Urinary bladder (tissue), 4 donors: ENCODE results near the gene PILRA. TPM values are rescaled to one million over a fixed set of nuclear protein-coding genes. Genes with fewer than 3 reads are reported as not detected.
A peak's percentile ranks its signal among the peaks of the same experiment; 100 is the strongest.

Experiments used
- DNase-seq: peaks from one replicate; pipeline ENCODE4 v3.0.0-alpha.2; 2015; ENCODE audit errors: extremely low spot score
- H3K27ac ChIP-seq: one replicate; pipeline ENCODE4 v1.5.1; 2013; ENCODE audit warnings: low read depth, mild to moderate bottlenecking, moderate library complexity
- H3K36me3 ChIP-seq: one replicate; pipeline ENCODE4 v1.6.1; 2013; ENCODE audit warnings: mild to moderate bottlenecking, moderate library complexity; ENCODE audit not compliant: insufficient read depth
- H3K4me1 ChIP-seq: one replicate; pipeline ENCODE4 v1.6.1; 2013; ENCODE audit warnings: mild to moderate bottlenecking, moderate library complexity; ENCODE audit not compliant: insufficient read depth
- H3K4me3 ChIP-seq: one replicate; pipeline ENCODE4 v1.5.1; 2013; ENCODE audit warnings: low read depth, low read length
- WGBS: extraction: QIAGEN DNeasy Blood & Tissue Kit; methylation state at CpG from one replicate; pipeline ENCODE4 v1.1.7; 2013; 5-methylcytosine and 5-hydroxymethylcytosine counted together
- polyA plus RNA-seq: library from polyadenylated mRNA; stranded (reverse); fragments of 200-250 nt; gene quantifications from one replicate; pipeline ENCODE4 v1.2.3, GENCODE V29; 2013
- total RNA-seq: library from RNA; depleted of rRNA; stranded (reverse); fragments of >200 nt; gene quantifications from one replicate; pipeline ENCODE4 v1.2.3, GENCODE V29; 2014
- donor health status: healthy with polysubstance abuse.
- donor health status: healthy.

PILRA gene
- total and polyA plus RNA-seq, 2 donors = 2.2 to 27.8 TPM

DNA sequence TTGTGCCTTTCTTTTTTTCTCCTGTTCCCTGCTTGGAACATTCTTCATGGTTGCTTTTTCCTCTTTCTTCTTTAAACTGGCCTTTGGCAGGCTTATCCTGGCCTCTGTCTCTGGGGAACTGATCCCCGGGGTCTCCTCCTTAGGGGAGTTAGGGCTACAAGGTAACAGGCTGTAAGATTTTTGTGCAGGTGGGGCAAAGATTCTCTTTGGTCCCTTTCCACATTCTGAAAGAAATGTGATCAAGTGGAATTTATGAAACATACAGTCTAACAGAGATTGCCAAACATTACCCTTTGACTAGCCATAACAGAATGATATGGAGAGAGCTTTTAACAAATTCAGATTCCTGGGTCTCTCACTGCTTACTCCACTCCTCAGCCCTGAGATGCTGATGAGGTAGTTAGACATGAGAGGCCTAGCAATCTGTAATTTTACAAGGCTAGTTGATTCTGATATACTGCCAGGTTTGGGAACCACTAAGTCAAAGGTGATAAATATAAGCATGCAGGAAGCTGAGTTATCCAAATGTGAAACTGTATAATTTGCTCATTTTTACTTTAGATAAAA lies 46.5 kb downstream of the PILRA start:
- WGBS = 56% methylated on average over 1 of the region's 1 CpG
- DNase-seq = no peak
- Histone ChIP-seq H3K4me3 (no peak overlapping the region), H3K27ac (no peak overlapping the region), H3K4me1 (no peaks in the 10 kb centered on the region), H3K36me3 (no peaks in the 10 kb centered on the region)

DNA sequence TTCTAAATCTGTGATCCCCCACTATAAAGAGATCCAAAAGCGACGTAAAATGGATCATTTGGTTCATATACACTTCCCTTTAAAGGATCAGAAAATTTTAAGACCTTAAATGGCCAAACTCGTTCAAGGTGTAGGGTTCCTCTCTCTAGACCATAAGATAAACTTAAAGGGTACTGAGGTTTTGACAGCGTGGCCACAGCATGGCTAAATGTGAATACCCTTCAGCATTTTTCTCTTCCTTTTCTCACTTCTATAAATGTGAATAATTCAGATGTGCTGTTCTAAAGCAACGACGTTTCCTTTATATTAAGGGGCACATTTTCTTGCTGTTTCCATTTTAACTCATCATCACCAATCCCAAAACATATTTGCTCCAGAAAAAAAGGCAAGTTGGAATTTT lies 50.0 kb downstream of the PILRA start:
- no peaks in the 10 kb centered on the region for H3K36me3 ChIP-seq
- H3K27ac ChIP-seq = no peak overlapping the region
- H3K4me1 ChIP-seq = no peaks in the 10 kb centered on the region
- DNase-seq = no peak
- WGBS = 78% methylated on average over 6 of the region's 6 CpGs
- no peak overlapping the region for H3K4me3 ChIP-seq

DNA sequence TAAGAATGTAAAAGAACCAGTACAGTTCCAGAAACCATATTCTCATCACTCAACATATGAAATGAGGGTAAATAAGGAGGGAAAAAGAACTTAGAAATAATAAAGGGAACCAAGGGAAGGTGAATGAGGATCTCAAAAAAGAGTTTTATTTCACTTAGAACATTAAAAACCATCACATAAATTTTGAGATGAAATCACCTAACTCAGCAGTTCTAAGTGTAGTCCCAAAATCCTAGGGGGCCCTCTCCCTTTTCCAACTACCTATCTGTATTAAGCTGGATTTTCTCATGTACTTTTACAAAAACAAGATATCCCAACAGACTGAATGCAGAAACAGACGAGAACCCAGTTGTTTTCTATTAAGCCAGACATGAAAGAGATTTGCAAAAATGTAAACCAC lies 52.1 kb downstream of the PILRA start:
- DNase-seq = no peak
- no peaks in the 10 kb centered on the region for H3K4me1 ChIP-seq
- 19% methylated on average over 1 of the region's 1 CpG for WGBS
- no peaks in the 10 kb centered on the region for H3K36me3 ChIP-seq
- no peak overlapping the region for H3K4me3 ChIP-seq
- no peak overlapping the region for H3K27ac ChIP-seq

DNA sequence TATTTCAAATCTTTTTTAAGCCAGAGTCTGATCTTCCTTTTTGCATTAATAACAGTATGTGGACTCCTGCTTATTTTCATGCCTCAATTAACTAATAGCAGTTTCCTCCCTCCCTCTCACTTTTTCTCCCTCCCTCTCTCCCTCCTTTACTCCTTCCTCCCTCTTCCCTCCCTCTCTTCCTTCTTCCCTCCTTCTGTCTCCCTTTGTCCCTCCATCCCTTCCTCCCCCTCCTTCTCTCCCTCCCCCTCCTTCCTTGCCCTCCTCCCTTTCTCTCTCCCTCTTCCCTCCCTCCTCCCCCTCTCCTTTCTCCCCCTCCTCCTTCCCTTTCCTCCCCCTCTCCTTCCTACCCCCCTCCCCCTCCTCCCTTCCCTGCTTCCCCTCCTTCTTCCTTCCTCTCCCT lies 53.2 kb downstream of the PILRA start:
- Histone ChIP-seq H3K36me3 (no peaks in the 10 kb centered on the region), H3K4me3 (no peak overlapping the region), H3K4me1 (no peaks in the 10 kb centered on the region), H3K27ac (no peak overlapping the region)
- DNase-seq = no peak

DNA sequence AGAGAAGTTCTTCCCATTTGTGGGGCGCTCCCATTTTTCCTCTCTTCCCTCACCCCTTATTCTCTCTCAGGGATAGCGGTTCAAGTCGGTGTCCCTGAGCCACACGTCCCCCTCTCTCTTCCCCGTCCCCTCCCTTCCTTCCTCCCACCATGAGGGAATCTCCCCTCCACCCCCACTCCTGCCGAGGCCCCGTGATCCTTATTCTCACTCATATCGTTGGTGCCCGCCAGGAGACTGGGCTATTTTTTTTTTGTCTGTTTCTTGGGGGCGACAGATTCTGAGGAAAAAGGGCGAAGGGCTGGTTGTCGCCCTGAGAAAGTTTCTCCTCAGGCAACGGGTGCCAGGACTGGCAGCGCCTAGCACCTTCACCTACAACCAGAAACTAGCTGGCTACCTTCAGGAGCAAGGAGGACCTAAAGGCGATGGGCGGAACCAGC lies 54.5 kb downstream of the PILRA start:
- DNase-seq = no peak
- H3K4me1 ChIP-seq = no peaks in the 10 kb centered on the region
- no peak overlapping the region for H3K27ac ChIP-seq
- H3K36me3 ChIP-seq = no peaks in the 10 kb centered on the region
- no peak overlapping the region for H3K4me3 ChIP-seq
- WGBS = 46% methylated on average over 16 of the region's 16 CpGs

DNA sequence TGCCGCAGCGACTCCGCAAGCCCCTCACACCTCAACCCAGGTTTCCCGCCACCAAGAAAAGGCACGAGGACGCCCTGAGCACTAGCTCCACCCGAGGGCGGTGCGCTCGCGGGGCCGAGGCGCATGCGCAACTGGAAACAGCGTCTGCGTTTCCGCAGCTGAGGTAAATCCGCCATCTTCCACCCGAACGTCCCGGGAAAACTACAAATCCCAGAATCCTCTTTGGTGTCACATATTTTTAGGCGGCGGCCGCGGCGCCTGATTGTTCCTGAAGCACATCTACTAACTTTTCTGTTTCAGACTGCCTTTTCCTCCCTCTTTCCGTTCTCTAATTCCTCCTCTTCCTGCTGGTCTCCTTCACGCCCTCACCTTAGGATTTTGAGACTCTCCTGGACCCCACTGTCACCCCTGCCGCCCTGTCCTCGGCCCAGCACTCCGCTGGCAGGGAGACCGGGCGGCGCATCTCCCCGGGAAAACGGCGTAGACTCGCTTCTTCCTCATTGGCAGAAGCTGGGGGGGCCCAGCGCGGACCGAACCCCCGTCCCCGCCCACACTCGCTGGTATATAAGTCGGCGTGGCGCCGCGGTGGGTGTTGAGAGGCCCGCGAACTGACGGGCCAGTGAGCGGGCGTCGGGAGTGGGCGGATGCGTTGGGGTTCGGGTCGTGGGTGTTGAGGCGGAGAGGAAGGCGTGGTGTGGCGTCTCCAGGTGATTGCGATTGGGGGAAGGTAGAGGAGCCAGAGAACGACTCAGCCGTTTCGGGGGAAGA lies 55.1 kb downstream of the PILRA start, which contains the start of gene ZCWPW1:
ZCWPW1 (minus strand) TSS at position 505 of the 768 bp plus-strand sequence. CDS start 8,054 bp downstream, outside the sequence.
- Histone ChIP-seq H3K4me1 (no peaks in the 10 kb centered on the region), H3K36me3 (no peaks in the 10 kb centered on the region), H3K4me3 (peak within 1 kb of the TSS; percentile 79), H3K27ac (peak within 1 kb of the TSS; percentile 99)
- DNase-seq = peak; percentile 94
- under 1% methylated on average over 66 of the region's 66 CpGs for WGBS

DNA sequence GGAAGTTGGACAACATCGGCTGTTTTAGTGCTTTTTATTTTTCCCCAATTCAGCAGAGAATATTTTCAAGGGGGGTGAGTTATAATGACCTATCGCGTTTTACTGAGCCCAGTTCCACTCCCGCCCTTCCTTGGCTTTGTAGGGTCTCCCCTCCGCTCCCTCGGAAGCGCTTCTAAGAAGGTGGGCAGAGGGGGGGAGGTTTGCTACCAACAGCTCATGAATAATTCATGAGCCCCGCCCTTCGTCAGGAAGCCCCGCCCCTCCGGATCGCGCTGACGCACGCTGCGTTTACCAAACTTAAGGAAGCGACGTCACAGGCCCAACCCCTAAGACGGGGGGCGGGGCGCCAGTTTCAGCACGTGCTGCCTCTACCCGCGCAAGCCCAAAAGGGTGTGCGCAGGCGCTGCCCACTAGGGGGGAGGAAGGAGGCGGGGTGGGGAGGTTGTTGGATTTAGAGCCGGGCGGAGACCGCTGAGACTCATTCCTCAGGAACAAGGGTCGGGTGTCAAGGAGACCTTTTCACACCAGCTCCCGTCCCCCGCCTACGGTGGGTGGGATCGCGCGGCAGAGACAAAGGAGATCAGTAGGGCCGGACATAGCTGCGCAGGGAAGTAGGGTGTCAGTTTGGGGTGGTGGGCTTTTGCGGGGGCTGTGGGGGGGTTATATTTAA lies 55.8 kb downstream of the PILRA start:
- under 1% methylated on average over 40 of the region's 40 CpGs for WGBS
- peak overlapping the region; percentile 79 for H3K4me3 ChIP-seq
- H3K4me1 ChIP-seq = no peaks in the 10 kb centered on the region
- H3K36me3 ChIP-seq = no peaks in the 10 kb centered on the region
- DNase-seq = peak; percentile 99
- peak overlapping the region; percentile 99 for H3K27ac ChIP-seq

DNA sequence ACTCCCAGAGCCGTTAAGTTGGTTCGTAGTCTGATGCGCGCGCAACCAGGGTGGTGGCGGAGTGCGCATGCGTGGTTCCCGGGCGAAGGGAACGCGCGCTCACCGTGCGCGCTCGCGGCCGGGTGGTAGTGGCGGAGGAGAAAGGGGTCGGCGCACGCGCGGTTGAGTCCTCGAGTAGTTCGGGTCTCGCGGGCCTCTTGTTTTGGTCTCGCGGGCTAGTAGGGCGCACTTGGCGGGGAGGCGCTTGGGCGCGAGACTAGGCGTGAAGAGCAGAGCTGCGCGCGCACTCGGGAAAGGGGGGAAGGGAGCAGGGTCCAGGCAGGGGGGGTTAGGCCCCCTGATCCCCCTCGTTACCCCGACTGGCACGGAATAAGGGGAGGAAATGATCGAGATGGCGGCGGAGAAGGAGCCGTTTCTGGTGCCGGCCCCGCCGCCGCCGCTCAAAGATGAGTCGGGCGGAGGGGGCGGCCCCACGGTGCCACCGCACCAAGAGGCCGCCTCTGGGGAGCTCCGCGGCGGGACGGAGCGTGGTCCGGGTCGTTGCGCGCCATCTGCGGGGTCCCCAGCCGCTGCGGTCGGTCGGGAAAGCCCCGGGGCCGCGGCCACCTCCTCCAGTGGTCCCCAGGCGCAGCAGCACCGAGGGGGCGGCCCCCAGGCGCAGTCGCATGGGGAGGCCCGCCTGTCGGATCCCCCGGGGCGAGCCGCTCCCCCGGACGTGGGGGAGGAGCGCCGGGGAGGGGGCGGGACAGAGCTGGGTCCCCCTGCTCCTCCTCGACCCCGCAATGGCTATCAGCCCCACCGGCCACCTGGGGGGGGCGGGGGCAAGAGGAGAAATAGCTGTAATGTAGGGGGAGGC lies 56.6 kb downstream of the PILRA start, which contains the start of gene MEPCE:
MEPCE (plus strand) TSS at position 195 of the 856 bp plus-strand sequence; CDS start at position 383, 188 bp downstream.
- WGBS = under 1% methylated on average over 95 of the region's 95 CpGs
- DNase-seq = peak; percentile 94
- Histone ChIP-seq H3K36me3 (no peaks in the 10 kb centered on the region), H3K4me1 (no peaks in the 10 kb centered on the region), H3K27ac (peak within 1 kb of the TSS; percentile 99), H3K4me3 (peak within 1 kb of the TSS; percentile 79)

DNA sequence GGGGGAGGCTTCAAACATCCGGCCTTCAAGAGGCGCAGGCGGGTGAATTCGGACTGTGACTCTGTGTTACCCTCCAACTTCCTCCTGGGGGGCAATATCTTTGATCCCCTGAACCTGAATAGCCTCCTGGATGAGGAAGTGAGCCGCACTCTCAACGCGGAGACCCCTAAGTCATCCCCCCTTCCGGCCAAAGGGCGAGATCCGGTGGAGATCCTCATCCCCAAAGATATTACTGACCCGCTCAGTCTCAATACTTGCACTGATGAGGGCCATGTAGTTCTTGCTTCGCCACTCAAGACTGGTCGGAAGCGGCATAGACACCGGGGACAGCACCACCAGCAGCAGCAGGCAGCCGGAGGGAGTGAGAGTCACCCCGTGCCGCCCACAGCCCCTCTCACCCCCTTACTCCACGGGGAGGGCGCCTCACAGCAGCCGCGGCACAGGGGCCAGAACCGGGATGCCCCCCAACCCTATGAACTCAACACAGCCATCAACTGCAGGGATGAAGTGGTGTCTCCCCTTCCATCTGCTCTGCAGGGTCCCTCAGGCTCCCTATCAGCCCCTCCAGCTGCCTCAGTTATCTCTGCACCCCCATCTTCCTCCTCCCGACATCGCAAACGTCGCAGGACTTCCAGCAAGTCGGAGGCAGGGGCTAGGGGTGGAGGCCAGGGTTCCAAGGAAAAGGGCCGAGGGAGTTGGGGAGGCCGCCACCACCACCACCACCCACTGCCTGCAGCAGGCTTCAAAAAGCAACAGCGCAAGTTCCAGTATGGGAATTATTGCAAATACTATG lies 57.4 kb downstream of the PILRA start:
- DNase-seq = no peak
- H3K4me1 ChIP-seq = no peaks in the 10 kb centered on the region
- WGBS = 19% methylated on average over 31 of the region's 31 CpGs

DNA sequence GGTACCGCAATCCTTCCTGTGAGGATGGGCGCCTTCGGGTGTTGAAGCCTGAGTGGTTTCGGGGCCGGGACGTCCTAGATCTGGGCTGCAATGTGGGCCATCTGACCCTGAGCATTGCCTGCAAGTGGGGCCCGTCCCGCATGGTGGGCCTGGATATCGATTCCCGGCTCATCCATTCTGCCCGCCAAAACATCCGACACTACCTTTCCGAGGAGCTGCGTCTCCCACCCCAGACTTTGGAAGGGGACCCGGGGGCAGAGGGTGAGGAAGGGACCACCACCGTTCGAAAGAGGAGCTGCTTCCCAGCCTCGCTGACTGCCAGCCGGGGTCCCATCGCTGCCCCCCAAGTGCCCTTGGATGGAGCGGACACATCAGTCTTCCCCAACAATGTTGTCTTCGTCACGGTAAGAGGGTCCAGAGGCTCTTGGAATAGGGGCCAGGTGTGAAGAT lies 58.0 kb downstream of the PILRA start:
- no peak for DNase-seq
- no peak overlapping the region for H3K4me3 ChIP-seq
- no peaks in the 10 kb centered on the region for H3K4me1 ChIP-seq
- 88% methylated on average over 23 of the region's 23 CpGs for WGBS
- no peak overlapping the region for H3K27ac ChIP-seq
- no peaks in the 10 kb centered on the region for H3K36me3 ChIP-seq

More for the DNA sequence above, 57.4 kb downstream of the PILRA start:
- Histone ChIP-seq H3K27ac (peak overlapping the region; percentile 99), H3K36me3 (no peaks in the 10 kb centered on the region), H3K4me3 (peak overlapping the region; percentile 79)

DNA sequence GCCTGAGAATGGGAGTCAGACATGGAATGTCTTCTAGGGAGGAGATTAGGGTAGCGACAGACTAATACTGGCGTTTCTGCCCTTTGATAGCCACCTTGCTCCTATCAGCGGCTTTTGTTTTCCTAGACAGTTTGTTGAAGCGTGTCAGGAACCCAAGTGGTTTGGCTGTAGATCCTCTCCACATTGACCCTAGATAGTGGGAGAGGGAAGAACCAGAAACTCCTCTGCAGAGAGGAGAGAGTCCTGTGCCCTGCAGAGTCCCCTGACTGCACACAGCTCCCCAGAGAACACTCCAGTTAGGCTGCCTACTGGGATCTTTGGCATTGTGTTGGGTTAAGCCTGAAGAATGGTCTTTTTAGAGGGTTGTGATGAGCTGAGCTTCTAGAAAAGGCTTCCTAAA lies 58.8 kb downstream of the PILRA start:
- Histone ChIP-seq H3K36me3 (no peaks in the 10 kb centered on the region), H3K27ac (no peak overlapping the region), H3K4me3 (no peak overlapping the region), H3K4me1 (no peaks in the 10 kb centered on the region)
- DNase-seq = no peak
- 84% methylated on average over 4 of the region's 4 CpGs for WGBS

DNA sequence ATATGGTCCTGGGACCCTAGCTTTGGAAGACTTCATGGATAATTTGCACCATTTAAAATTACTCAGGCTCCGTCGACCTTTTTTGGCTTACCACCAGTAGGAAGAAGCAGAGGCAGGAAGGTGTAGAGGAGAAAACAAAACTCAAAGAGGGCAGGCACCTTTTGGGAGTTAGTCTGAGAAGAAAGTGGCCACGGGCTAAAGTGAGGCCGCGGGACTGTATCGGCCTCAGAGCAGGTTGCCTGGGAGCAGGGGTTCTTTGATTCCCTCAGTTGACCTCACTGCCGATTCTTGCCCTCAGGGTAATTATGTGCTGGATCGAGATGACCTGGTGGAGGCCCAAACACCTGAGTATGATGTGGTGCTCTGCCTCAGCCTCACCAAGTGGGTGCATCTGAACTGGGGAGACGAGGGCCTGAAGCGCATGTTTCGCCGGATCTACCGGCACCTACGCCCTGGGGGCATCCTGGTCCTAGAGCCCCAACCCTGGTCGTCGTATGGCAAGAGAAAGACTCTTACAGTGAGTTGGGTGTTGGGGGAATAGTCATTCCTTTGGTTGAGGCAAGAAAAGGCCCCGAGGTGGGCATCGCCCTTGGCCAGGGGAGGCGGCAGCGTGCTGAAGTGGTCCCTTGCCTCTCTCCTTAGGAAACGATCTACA lies 59.5 kb downstream of the PILRA start:
- Histone ChIP-seq H3K36me3 (no peaks in the 10 kb centered on the region), H3K27ac (no peak overlapping the region), H3K4me1 (no peaks in the 10 kb centered on the region), H3K4me3 (no peak overlapping the region)
- no peak for DNase-seq
- WGBS = 88% methylated on average over 21 of the region's 21 CpGs
